Measurements from ENCODE around the gene SIPA1L3.

The SIPA1L3 gene

DNA sequence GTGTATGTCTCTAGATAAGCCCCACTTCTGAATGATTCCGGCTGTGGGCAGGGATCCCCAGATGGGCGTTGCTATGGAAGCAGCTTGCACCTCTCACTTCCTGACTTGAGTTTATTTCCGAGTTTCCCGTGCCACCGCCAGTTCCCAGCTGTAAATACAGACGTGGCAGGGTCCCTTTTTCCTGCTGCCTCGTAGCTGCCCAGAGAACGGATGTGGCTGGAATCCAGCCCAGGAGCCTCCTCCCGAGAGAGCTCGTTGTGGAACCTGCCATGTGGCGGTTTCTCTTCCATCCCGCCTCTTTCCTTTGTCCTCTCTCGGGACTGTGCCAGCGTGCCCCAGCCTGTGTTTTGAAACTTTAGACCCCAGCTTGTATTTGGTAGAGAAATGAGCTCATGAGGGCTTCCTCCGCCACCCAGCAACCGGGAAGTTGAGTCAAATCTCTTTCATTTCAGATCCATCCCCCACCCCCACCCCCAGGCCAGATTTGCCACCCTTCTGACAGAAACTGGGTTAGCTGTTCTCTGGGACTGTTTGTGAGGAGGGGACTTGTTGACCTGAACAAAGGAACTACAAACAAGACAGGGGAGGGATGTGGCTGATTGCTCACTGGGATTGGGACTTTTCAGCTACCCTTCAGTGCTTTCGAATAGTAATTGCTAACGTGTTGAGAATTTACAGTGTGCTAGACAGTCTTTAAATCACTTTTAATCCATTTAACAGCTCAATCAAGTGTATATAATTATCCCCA, 96.6 kb downstream of the SIPA1L3 start:
- TF ChIP-seq, protein P1, sequence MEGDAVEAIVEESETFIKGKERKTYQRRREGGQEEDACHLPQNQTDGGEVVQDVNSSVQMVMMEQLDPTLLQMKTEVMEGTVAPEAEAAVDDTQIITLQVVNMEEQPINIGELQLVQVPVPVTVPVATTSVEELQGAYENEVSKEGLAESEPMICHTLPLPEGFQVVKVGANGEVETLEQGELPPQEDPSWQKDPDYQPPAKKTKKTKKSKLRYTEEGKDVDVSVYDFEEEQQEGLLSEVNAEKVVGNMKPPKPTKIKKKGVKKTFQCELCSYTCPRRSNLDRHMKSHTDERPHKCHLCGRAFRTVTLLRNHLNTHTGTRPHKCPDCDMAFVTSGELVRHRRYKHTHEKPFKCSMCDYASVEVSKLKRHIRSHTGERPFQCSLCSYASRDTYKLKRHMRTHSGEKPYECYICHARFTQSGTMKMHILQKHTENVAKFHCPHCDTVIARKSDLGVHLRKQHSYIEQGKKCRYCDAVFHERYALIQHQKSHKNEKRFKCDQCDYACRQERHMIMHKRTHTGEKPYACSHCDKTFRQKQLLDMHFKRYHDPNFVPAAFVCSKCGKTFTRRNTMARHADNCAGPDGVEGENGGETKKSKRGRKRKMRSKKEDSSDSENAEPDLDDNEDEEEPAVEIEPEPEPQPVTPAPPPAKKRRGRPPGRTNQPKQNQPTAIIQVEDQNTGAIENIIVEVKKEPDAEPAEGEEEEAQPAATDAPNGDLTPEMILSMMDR (IDR thresholded peaks at IDR 0.05; ENCODE audit: insufficient read depth, low read depth, low read length, missing control alignments), result no peak
- peak overlapping the region; percentile 88 for H3K4me3 ChIP-seq (ENCODE audit: low read depth, low read length)
- peak; percentile 82 for DNase-seq (ENCODE audit: low read depth)

DNA sequence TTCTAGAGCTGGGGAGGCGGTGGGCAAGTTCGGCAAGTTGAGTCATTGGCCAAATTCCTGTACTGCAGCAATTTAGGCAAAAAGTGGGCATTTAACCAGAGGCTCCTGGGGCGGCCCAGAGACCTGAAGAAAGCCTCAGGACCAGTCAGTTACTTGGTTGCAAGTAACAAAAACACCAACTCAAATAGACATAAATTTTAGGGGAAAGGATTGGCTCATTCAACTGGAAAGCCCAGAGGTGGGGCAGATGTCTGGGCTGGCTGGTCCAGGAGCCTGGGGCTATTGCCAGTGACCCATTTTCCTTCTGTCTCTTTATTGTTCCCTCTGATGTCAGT, 97.1 kb downstream of the SIPA1L3 start:
- no peak for DNase-seq (ENCODE audit: low read depth)
- H3K4me3 ChIP-seq (ENCODE audit: low read depth, low read length), result peak overlapping the region; percentile 88

GRCh38 chr19:38004521-38005223, 97.7 kb downstream of the SIPA1L3 start:
- H3K4me3 ChIP-seq (ENCODE audit: low read depth, low read length), result peak overlapping the region; percentile 88
- DNase-seq (ENCODE audit: low read depth), result peak; percentile 94
- TF ChIP-seq, protein P1 (IDR thresholded peaks at IDR 0.05; ENCODE audit: insufficient read depth, low read depth, low read length, missing control alignments), result no peak

More for the DNA sequence above, 97.1 kb downstream of the SIPA1L3 start:
- TF ChIP-seq, protein P1 (IDR thresholded peaks at IDR 0.05; ENCODE audit: insufficient read depth, low read depth, low read length, missing control alignments), result no peak

DNA sequence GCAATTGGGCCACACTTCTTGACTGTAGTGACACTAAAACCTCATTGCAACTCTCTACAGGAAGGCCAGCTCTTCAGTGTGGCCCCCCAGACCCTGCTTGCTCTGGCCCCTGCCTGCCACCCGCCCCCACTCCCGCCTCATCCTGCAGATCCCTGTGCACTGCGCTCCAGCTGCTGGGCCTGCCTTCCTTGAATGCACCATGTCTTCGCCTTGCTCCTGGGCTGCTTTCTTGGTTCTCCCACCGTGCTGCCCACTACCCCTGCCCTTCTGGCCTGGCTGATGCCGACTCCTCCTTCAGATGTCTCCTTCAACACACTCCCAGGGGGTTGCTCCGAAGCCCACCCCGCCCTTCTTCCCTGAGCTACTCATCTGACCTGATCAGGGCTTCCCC, 98.2 kb downstream of the SIPA1L3 start:
- peak overlapping the region; percentile 88 for H3K4me3 ChIP-seq (ENCODE audit: low read depth, low read length)
- DNase-seq (ENCODE audit: low read depth), result no peak
- TF ChIP-seq, protein P1 (IDR thresholded peaks at IDR 0.05; ENCODE audit: insufficient read depth, low read depth, low read length, missing control alignments), result no peak

DNA sequence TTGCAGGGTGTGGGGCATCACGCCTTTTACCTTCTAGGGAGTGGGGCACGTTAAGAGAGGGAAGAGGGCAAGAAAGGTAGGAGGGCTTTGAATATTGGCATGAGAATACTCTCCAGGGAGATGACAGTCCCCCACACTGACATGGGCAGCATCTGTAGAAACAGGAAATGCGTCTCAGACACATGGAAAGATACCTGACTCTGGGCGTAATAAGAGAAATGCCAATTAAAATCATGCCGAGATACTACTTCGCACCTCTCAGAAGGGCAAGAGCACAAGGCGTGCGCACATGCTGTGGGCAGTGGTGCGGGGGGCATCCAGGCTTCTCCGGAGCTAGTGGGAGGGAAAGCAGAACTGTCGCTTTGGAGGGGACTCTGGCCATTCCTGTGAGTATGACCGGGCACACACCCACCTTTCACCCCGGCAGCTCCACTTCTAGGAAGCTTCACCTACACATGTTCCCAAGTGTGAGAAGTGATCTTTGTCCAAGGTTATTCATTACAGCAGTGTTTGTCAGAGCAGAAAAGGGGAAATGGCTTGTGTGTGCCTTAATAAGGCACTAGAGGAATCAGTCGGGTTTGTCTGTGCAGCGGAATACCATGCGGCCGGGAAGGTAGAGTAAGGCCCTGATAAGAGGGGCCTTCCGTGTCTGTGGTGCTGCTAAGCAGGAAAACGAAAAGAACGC, 99.5 kb downstream of the SIPA1L3 start:
- TF ChIP-seq, protein P1 (IDR thresholded peaks at IDR 0.05; ENCODE audit: insufficient read depth, low read depth, low read length, missing control alignments), result no peak
- H3K4me3 ChIP-seq (ENCODE audit: low read depth, low read length), result no peak overlapping the region
- no peak for DNase-seq (ENCODE audit: low read depth)

- peak; percentile 66 for DNase-seq (ENCODE audit: low read depth)
- no peak overlapping the region for H3K4me3 ChIP-seq (ENCODE audit: low read depth, low read length)
- TF ChIP-seq, protein P1 (IDR thresholded peaks at IDR 0.05; ENCODE audit: insufficient read depth, low read depth, low read length, missing control alignments), result no peak
These were observed 102.7 kb downstream of the SIPA1L3 start for GRCh38 chr19:38009650-38010242.

All from GM12865 (cell line).